NCI-H1092 treated with DMSO at 0.1 percent for 48 hours (cell line): Measurements from ENCODE around the gene CDH4.

ENCODE experiments used
- DNase-seq: peaks from one replicate; lab custom pipeline; 2025; lab: John Stamatoyannopoulos, UW

CDH4 gene

GRCh38 chr20:61284752-61285151 lies 32.7 kb downstream of the CDH4 start:
- DNase-seq = no peak

- DNase-seq = no peak
Measured at GRCh38 chr20:61285152-61285645, 33.1 kb downstream of the CDH4 start.

GRCh38 chr20:61285691-61286090 lies 33.6 kb downstream of the CDH4 start:
- DNase-seq = no peak

GRCh38 chr20:61287583-61288275 lies 35.7 kb downstream of the CDH4 start:
- no peak for DNase-seq

GRCh38 chr20:61288331-61288784 lies 36.3 kb downstream of the CDH4 start:
- no peak for DNase-seq

GRCh38 chr20:61289166-61289565 lies 37.1 kb downstream of the CDH4 start:
- no peak for DNase-seq

GRCh38 chr20:61290721-61291120 lies 38.7 kb downstream of the CDH4 start:
- DNase-seq = no peak

- DNase-seq = no peak
Measured at GRCh38 chr20:61291166-61291829, 39.2 kb downstream of the CDH4 start.

- DNase-seq = no peak
Measured at GRCh38 chr20:61292391-61292790, 40.3 kb downstream of the CDH4 start.

- DNase-seq = no peak
Measured at GRCh38 chr20:61292821-61293612, 41.0 kb downstream of the CDH4 start.

- no peak for DNase-seq
Measured at GRCh38 chr20:61293951-61294350, 41.9 kb downstream of the CDH4 start.

- DNase-seq = no peak
Measured at GRCh38 chr20:61295249-61295648, 43.2 kb downstream of the CDH4 start.

GRCh38 chr20:61295682-61296628 lies 43.9 kb downstream of the CDH4 start:
- DNase-seq = no peak

- no peak for DNase-seq
Measured at GRCh38 chr20:61296629-61297019, 44.6 kb downstream of the CDH4 start.

- no peak for DNase-seq
Measured at GRCh38 chr20:61297491-61297890, 45.4 kb downstream of the CDH4 start.

GRCh38 chr20:61297986-61298385 lies 45.9 kb downstream of the CDH4 start:
- DNase-seq = no peak

- no peak for DNase-seq
Measured at GRCh38 chr20:61298661-61299060, 46.6 kb downstream of the CDH4 start.

GRCh38 chr20:61299104-61299503 lies 47.0 kb downstream of the CDH4 start:
- no peak for DNase-seq

- no peak for DNase-seq
Measured at GRCh38 chr20:61299618-61300017, 47.6 kb downstream of the CDH4 start.

- no peak for DNase-seq
Measured at GRCh38 chr20:61300293-61300692, 48.2 kb downstream of the CDH4 start.

GRCh38 chr20:61300709-61301108 lies 48.6 kb downstream of the CDH4 start:
- no peak for DNase-seq
